Heart left ventricle (tissue), 13 donors: ENCODE results near the gene PCNT.

Source experiments
- CTCF ChIP-seq, 12 donors: fragments of 200-600 bp; sonication (generic) in 4 of 12; IDR thresholded peaks; one replicate each; pipeline versions ENCODE4 v1.5.0 to v1.8.0; 2018 to 2022; ENCODE audit warnings: antibody characterized with exemption in 12 of 12, mild to moderate bottlenecking in 5 of 12
- POLR2A ChIP-seq, 2 donors: fragments of 450-650 bp; IDR thresholded peaks; one replicate each; pipeline ENCODE4 v1.6.1; 2017; ENCODE audit warnings: antibody characterized with exemption in 2 of 2, mild to moderate bottlenecking in 2 of 2, moderate library complexity in 2 of 2
- donor health status: ischemic (EF 13 %, LVEDD 7.1; RV severe dilation, severe dysfunction).
- donor health status: DM: no; HTN: yes; CAD: no.
- donor health status: DM: no; HTN: no; CAD: no.
- donor health status: ischemic (EF 25% LVEDD 6.9; RV normal size, moderate dysfunction).
- donor health status: ischemic (EF 25% LVEDD 5.7; RV mildly dilated, moderate dysfunction).
- donor health status: ischemic (EF 35%, LVEDD 5.7; RV mildly dilated, moderate dysfunction).
- donor health status: nonischemic (EF 11% LVEDD 7.7; RV severe dilation, severe dysfunction).
- donor health status: DM: yes; HTN: yes; CAD: no.
- donor health status: PGD.
- donor health status: ischemic (EF 29% LVEDD 5.4; RV normal size, mild dysfunction).
- donor health status: nonischemic (EF 23%, LVEDD 6.1; RV moderate dilation, normal function).

GRCh38 chr21:46368533-46369285, 44.8 kb downstream of the PCNT start:
- TF ChIP-seq CTCF (IDR thresholded peaks at IDR 0.05) (no peak), POLR2A (IDR thresholded peaks at IDR 0.05) (no peak)
